Measurements from ENCODE around the gene CNPY2.
"Not testable (repeated sequence)": the region's sequence is repeated elsewhere in the genome, so short reads cannot be mapped to it uniquely, and the experiment has no call there.

Gene CNPY2

GRCh38 chr12:56315622-56316473 is at the start of gene CNPY2:
TSS of gene CNPY2 (minus strand) at chr12:56315988. CDS start at chr12:56315217, 771 bp downstream.
- FAIRE-seq: peak; percentile 76

DNA sequence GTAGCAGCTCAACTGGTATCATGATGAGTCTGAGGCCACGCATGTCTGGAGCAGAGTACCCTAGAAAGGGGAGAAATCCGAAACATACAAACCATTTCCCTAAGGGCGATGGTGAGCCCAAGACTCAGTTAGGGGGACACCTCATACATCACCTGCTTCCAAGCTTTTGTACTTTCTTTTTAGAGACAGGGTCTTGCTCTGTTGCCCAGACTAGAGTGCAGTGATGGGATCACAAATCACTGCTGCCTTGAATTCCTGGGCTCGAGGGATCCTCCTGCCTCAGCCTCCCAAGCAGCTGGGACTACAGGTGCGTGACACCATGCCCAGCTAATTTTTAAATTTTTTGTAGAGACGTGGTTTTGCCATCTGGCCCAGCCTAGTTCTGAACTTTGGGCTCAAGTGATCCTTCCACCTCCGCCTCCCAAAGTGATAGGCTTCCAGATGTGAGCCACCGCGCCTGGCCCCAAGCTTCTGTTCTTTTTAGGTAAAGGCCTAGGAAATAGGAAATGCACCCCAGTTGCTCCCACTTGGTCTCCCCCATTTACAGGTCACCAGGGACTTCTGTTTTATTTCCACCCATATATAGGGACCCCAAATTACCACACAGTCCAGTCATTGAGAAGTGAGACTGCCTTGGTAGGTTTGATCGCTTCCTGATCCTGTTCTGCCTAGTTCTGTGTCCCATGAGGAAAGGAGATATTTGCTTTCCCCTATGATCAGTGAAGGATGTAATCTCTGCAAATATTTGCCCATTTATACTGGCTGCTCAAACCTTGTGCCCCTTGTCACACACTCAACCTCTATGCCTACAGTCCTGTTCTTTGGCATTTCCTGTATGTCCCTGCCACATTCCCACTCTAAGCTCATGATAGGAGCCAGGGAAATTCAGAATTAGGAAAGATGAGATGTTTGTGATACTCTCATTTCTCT is 46.6 kb upstream of the CNPY2 start, which contains the start of gene APOF:
Gene APOF (minus strand): TSS at position 728 of the 930 bp plus-strand sequence. CDS start 112 bp downstream, at position 616.
- no peak for FAIRE-seq

DNA sequence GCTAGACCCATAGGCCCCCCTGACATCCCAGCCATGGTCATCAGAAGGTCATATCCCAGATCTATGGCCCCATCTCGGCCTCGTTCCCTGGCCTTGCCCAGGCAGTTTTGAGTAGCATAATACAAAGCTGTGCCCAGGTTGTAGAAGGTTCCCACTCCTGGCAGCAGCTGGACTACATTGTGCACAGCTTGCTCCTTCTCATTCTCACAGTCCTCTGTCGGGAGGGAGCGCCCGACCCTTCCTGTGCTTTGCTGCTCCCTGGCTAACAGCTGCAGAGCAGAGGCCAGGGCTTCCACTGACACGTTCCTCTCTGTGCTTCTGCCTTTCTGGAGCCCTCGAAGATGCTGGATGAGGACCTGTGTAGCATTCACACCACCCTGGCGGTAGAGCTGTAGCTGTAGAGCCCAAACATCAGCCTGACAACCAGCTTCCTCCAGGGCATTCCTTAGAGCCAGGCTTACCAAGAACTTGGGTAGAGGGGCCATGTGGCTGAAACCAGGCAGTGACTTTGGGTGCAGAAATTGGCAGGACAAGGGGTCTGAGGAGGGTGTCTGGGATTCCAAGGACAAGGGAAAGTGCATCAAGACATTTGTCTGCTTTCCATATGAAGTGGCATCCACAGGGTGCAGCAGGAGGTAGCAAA is 45.8 kb upstream of the CNPY2 start:
- FAIRE-seq: no peak

DNA sequence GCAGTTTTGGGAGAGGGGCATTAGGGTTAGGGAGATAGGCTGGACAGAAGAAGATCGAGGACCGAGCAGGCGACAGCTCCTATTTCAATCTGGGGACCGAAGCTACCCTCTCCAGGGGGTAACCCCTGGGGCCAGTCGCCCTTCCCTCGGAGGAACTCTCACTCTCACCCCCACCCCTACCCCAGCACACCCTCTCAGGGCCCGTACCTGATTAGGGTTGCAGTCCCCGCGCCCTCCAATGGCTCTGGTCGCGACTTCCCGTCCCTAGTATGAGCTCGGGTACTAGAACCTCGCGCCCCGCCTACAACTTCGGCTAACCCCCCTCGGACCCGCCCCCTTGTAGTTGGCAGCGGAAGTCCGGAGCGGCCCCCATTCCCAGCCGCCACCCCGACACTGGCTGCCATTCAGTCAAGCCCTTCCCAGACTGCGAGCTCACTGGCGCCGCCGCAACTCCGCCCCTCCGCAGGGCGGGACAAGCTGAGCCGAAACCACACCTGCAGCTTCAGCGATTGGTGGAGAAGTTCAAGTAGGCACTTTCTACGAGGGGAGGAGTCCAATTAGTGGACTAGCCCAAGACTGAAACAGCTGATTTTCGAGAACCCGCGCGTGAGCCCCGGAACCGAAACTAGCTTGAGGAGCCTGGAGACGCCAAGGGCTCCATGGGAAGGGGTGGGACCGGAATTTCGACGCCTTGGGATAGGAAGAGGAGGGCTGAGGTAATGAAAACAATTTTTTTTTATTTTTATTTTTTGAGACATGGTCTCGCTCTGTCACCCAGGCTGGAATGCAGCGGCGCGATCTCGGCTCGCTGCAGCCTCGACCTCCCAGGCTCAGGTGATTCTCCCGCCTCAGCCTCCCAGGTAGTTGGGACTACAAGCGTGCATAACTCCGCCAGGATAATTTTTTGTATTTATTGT is 44.3 kb upstream of the CNPY2 start, which contains the start of gene STAT2:
Gene STAT2 (minus strand): TSS at position 257 of the 917 bp plus-strand sequence. CDS start 3,536 bp downstream, outside the sequence.
- peak; percentile 95 for FAIRE-seq

DNA sequence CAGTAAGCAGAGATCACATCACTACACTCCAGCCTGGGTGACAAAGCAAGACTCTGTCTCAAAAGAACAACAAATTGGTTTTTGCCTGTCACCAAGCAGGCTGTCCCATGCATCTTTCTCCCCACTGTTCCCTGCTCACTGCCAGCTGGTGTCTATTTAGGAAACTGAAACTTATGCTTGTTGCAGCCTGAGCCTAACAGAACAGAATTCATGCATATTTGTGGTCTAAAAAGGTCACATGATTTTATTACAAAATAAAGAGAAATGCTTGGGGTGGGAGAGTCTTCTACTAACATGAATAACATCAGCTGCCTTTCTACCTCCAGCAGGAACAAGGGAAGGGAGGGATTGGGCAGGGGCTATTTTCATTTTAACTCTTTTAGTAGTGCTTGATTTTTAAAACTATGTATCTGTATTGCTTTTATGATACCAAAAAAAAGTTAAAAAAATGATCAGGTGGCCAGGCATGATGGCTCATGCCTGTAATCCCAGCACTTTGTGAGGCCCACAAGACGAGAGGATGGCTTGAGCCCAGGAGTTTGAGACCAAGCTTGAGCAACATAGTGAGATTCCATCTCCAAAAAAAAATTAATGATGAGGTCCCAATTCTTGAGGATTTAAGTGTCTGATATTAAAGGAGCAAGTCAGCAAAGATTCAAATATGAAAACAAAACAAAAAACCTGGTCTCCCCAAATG is 43.2 kb upstream of the CNPY2 start:
- no peak for FAIRE-seq

DNA sequence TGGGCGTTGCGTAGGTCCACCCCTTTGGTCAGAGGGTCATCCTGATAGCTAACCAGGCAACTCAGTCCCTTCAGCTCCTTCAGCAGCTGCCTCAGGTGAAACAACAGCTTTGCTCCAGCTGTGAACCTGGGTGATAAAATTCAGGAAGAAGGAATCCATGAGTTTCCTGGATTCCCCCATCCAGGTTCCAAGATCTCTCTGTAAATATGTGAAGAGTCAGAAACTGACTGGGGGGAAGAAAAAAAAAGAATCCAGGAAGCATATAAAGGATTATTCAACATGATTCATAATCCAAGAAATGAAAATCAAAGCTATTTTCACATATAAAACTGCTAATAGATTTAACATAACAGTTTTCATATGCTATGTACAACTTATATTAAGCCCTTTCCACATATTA is 35.5 kb upstream of the CNPY2 start:
- FAIRE-seq: no peak

DNA sequence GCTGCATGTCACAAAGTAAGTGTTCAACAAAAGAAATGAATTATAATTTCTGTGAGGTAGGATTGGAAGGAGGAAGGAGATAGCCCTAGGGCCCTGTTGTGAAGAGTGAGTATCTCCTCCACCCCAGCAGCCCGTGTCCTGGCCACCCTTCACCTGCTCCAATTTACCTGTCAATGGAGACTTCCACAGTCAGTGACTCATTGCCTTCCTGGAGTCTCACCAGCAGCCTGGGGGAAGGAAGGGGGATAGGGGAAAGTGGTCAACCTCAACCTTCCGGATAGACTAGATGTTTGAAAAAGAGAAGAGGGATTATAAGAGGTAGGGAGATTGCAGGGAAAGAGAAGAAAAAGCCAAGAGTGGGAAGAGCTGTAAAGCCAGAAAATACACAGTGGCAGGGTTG is 34.9 kb upstream of the CNPY2 start:
- no peak for FAIRE-seq

DNA sequence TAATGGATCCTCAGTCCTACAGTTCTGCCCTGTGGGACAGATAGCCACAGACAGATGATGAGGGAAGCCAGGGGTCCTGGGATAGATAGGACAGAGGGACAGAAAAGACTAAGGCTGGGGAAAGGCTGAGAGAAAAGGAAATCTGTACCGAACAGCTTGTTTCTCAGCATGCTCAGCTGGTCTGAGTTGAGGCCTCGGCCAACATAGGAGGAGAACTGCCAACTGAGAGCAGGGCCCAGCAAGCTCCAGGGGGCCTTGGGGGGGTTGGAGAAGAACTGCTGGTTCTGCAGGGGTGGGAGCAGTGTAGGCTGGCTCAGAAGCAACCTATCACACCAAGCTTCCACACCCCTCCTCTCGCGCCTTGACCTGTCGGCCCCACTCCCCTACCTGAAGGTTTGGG is 33.0 kb upstream of the CNPY2 start:
- no peak for FAIRE-seq

DNA sequence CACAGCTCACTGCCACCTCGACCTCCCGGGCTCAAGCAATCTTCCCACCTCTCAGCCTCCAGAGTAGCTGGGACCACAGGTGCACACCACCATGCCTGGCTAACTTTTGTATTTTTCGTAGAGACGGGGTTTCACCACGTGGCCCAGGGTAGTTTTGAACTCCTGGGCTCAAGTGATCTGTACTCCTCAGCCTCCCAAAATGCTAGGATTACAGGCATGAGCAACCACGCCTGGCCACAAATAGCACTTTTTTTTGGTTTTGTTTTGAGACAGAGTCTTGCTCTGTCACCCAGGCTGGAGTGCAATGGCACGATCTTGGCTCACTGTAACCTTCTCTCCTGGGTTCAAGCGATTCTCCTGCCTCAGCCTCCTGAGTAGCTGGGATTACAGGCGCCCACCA is 31.5 kb upstream of the CNPY2 start:
- FAIRE-seq: not testable (repeated sequence)

DNA sequence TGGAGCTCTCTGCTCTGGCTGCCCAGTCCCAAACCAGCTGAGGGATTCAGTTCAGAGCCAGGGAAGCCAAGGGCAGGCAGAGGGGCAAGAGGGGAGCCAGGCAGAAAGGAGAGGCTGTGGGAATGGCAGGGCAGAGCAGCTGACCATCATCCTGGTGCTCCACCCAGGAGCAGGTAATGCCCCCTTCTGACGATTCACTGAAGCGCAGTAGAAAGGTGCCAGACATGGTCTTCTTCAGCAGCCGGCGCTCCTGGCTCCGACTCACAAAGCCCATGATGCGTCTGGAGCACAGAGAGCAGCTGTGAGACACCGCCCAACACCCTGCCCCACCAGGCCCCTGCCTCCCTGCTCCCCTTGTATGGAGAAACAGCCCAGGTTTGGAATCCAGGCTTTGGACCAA is 30.9 kb upstream of the CNPY2 start:
- no peak for FAIRE-seq

DNA sequence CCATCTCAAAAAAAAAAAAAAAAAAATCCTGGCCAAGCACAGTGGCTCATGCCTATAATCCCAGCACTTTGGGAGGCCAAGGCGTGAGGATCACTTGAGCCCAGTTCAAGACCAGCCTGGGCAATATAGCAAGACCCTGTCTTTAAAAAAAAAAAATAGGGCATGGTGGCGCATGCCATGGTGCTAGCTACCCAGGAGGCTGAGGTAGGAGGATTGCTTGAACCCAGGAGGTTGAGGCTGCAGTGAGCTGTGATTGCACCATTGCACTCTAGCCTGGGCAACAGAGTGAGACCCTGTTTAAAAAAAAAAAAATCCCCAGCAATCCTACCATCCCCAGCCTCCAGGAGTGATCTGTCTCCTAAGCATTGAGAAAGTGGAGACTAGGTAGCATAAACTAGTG is 26.5 kb upstream of the CNPY2 start:
- FAIRE-seq: not testable (repeated sequence)

DNA sequence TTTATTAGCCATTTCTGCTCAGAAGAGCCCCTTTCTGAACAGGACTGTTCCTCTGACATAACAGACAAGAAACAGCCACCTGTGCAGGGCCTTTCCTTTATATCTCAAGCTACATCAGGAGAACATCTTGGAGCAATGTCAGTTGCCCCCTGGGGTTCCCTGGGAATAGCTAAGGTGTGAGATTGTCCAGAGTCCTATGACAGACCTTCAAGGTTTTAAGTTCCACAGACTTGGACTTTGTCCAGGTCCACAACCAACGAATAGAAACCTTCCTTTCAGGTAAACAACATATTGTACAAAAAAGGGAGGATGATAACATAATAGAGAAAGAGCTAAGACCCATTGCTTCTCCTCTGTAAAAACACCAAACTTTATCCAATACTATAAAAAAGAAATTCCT is 25.8 kb upstream of the CNPY2 start:
- no peak for FAIRE-seq

DNA sequence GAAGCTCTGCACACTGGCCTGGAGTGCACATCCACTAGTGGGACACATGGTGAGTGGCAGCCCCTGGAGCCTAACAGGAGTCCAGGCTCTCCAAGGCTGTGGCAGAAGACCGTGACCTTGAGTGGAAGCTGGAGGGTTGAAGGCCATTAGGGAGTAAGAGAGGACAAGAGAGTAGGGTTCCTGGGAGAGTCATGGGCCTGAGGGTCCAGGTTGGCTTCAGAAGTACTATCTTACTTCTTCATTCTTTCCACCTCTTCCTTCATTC is 23.3 kb upstream of the CNPY2 start:
- no peak for FAIRE-seq

- no peak for FAIRE-seq
These were observed 22.7 kb upstream of the CNPY2 start, which contains the start of gene IL23A for GRCh38 chr12:56338308-56339157. TSS of gene IL23A (plus strand) at chr12:56338884. CDS start at chr12:56339045, 161 bp downstream.

- FAIRE-seq: no peak
These were observed 22.0 kb upstream of the CNPY2 start for GRCh38 chr12:56337753-56338251.

- no peak for FAIRE-seq
These were observed 20.8 kb upstream of the CNPY2 start for GRCh38 chr12:56336361-56337167.

- not testable (repeated sequence) for FAIRE-seq
These were observed 19.7 kb upstream of the CNPY2 start for GRCh38 chr12:56335527-56335926.

DNA sequence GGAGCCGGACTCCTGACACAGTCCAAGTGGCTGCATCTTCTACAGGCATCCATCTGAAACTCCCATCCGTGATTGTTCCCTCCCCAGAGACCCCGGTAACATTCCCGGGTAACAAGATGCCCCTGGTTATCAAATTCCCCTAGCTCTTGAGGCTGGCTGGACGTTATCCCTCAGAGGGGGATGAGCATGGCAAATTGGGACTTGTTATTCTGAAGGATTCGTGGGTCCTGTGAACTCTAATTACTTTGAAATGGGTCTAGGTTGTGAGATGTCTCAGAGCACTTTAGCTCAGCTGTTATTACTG is 18.7 kb upstream of the CNPY2 start:
- FAIRE-seq: no peak

Measured in islet of Langerhans (tissue), 1 donor.